ENCODE measurements around the gene XPO4.
"Not testable (repeated sequence)": the region's sequence is repeated elsewhere in the genome, so short reads cannot be mapped to it uniquely, and the experiment has no call there.

The XPO4 gene

DNA sequence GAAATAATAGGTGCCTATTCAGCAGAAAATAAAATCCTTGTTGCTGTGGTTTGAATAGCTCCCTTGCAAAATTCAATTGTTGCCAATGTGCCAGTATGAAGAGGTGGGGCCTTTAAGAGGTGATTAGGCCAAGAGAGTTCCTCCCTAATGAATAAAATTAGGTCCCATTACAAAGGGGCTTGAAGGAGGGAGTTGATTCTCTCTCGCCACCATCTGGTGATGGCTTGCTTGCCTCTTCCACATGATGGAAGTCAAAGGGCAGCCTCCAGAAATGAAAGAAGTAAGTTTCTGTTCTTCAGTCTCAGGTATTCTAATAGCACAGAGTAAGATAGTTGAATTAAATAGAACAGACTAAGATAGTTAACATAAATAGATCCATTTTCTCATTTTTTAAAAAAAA lies 125.8 kb downstream of the XPO4 start:
- DNase-seq: no peak

- DNase-seq: no peak
These were observed 126.6 kb downstream of the XPO4 start for GRCh38 chr13:20775961-20776360.

DNA sequence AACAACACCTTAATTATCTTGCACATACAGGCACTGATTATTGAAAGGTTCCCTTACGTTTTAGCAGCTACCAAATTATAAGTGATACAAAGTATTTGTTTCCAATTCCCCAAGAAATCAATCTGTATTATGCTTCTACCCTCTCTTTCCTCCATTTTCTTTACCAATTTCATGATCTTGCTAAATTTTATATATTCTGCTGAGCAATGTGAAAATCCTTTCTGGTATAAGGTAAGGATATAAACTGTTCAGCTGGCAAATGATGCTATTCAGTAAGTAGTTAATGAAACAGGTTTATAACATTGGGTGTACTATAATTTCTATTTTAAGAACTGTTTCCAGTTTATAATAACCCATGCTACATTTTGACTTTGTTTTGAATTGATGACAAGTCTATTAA lies 127.8 kb downstream of the XPO4 start:
- no peak for DNase-seq

GRCh38 chr13:20773194-20774080 lies 129.1 kb downstream of the XPO4 start, which contains the start of gene EEF1AKMT1:
Gene EEF1AKMT1, minus strand, starts transcription at chr13:20773961. Its CDS starts 16,363 bp downstream, at chr13:20757598.
- DNase-seq: peak; percentile 91

DNA sequence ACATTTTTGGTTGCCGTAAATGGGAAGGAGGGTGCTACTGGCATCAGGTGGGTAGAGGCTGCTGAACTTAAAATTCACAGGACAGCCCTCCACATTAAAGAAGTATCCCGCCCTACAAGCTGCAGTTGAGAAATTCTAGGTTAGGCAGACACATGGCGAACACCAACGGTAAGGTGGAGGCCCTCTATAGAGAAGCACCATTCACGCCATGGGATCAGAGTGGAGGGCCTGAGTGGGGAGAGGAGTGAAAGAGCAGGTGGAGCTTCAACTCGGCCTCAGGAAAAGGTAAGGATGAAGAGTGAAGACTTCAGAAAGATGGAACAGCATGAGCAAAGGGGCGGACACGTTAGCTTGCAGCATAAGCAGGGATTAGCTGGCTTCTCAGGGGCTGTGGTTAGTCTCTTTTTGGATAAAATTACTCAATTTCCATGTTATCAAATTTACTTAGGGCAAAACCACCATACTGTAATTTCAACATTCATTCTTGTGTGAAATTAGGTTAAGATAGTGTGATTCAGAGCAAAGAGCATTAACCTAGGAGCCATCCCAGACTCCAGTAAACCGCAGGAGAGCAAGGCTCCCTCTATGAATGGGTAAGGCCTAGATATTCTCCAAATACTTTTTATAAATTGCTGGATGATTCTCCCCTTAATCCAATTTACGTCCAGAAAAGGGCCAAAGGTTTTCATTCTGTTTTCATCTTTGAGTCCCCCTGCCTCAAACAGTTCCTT lies 130.0 kb downstream of the XPO4 start:
- DNase-seq: no peak

- DNase-seq: no peak
These were observed 132.7 kb downstream of the XPO4 start for GRCh38 chr13:20769834-20770233.

DNA sequence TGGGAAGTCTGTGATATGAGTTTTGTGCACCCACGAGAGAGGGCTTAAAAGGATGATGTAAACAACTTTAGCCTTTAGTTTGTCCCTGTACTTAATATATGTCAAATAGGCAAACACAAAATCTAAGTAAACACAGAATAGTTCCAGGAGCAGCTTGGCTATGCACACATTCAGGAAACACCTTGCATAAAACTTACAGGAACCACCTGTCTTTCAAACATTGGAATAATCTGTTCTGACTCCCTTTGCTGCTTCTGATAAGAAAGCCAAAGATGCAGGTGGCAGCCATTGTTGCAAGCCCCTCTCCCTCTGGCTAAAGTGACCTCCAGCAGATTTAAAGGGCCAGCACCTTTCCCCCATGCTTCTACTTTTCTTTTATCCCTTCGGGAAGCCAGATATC lies 133.5 kb downstream of the XPO4 start:
- no peak for DNase-seq

DNA sequence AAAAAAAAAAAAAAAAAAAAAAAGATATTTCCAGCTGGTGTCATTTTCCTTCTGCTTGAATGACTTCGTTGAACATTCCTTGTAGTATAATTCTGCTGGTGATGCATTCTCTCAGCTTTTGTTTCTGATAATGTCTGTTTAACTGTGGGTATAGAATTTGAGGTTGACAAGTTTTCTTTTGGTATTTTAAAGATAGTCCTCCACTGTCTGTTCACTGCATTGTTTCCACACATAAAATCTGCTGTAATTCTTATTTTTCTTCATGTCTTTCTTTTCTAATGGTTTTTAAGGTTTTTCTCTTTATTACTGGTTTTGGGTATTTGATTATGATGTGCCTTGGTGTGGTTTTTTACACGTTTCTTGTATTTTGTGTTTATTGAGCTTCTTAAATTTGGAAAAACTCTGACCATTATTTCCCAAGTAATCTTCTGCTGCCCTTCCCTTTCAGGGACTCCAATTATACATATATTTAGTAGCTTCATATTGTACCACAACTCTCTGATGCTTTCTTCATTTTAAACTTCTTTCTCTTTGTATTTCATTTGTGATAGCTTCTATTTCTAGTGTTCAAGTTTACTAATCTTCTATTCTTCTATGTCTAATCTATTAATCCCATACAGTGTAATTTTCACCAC lies 135.1 kb downstream of the XPO4 start:
- DNase-seq: no peak

GRCh38 chr13:20760872-20761271 lies 141.7 kb downstream of the XPO4 start:
- DNase-seq: no peak

DNA sequence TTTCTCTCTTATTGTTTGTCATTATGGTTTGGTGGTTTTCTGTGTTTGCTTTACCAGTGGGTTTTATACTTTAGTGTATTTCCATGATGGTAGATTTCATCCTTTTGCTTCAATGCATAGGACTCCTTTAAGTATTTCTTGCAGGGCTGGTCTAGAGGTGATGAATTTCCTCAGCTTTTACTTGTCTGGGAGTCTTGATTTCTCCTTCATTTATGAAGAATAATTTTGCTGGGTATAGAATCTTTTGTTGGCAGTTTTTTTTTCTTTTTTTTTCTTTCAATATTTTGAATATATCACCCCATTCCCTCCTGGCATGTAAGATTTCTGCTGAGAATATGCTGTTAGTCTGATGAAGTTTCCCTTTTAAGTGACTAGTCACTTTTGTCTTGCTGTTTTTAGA lies 148.5 kb downstream of the XPO4 start:
- no peak for DNase-seq

GRCh38 chr13:20749377-20749776 lies 153.2 kb downstream of the XPO4 start:
- no peak for DNase-seq

GRCh38 chr13:20743830-20744404 lies 158.6 kb downstream of the XPO4 start:
- DNase-seq: not testable (repeated sequence)

DNA sequence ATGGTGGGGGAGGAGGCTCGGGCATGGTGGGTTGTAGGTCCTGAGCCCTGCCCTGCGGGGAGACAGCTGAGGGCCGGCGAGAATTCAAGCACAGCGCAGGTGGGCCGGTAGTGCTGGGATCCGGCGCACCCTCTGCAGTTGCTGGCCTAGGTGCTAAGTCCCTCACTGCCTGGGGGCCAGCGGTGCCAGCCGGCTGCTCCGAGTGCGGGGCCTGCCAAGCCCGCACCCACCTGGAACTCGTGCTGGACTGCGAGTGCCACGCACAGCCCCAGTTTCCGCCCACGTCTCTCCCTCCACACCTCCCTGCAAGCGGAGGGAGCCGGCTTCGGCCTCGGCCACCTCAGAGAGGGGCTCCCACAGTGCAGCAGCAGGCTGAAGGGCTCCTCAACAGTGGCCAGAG lies 162.5 kb downstream of the XPO4 start:
- no peak for DNase-seq

GRCh38 chr13:20738616-20739015 lies 163.9 kb downstream of the XPO4 start:
- DNase-seq: no peak

GRCh38 chr13:20729633-20730585 lies 172.6 kb downstream of the XPO4 start:
- DNase-seq: no peak

DNA sequence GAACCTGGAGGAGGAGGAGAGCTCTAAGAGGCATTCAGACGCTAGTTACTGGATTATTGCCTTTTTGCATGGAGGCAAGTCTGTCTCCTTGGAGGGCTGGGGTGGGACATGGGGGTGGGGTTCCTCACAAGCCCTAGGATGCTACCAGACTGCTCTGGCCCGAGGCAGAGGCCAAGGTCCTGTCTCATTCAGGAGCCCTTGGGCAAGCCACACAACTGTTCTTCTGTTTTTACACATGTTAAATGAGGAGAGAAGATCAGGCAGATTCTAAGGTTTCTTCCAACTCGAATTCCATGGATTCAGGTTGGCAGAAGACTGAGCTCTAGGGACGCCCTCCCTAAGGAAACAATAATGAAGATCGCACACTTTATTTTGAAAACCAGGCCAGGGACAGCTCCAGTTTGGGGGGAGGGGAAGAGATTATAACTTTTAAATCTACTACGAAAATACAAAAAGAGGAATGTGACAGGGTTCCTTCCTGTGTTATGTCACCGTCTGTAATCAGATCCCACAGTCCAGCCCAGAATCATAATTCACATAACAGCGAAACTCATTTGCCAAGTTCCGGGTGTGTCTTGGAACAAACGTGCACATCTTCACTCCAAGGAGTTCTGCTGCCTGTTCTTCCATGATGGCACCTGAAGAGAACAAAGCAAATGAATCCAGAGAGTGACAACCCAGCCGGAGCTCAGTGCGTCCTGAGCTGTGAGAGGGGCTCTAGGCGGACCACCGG lies 173.8 kb downstream of the XPO4 start:
- DNase-seq: no peak

GRCh38 chr13:20727856-20728255 lies 174.7 kb downstream of the XPO4 start:
- no peak for DNase-seq
